ENCODE results near the gene CEP112.
"Not testable (repeated sequence)": the region's sequence is repeated elsewhere in the genome, so short reads cannot be mapped to it uniquely, and the experiment has no call there.

CEP112 gene

DNA sequence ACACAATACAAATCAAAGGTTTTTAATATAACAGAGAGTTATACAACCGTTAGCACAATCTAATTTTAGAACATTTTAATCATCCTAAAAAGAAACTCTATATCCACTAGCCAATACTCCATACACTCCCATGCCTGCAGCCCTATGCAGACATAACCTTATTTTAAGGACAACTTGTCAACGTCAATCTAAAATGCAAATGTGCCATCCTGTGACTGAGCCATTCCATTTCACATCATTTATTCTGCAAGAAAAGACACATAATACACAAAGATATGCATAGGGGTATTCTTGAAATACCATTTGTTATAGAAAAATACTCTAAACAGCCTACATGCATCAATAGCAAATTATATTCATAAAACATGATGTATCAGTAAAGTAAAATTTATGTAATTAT, 106.7 kb downstream of the CEP112 start:
- no peak for DNase-seq (ENCODE audit: low read depth in 2 of 2, low spot score in 1 of 2)

GRCh38 chr17:66080670-66081069, 111.3 kb downstream of the CEP112 start:
- not testable (repeated sequence) for DNase-seq (ENCODE audit: low read depth in 2 of 2, low spot score in 1 of 2)

DNA sequence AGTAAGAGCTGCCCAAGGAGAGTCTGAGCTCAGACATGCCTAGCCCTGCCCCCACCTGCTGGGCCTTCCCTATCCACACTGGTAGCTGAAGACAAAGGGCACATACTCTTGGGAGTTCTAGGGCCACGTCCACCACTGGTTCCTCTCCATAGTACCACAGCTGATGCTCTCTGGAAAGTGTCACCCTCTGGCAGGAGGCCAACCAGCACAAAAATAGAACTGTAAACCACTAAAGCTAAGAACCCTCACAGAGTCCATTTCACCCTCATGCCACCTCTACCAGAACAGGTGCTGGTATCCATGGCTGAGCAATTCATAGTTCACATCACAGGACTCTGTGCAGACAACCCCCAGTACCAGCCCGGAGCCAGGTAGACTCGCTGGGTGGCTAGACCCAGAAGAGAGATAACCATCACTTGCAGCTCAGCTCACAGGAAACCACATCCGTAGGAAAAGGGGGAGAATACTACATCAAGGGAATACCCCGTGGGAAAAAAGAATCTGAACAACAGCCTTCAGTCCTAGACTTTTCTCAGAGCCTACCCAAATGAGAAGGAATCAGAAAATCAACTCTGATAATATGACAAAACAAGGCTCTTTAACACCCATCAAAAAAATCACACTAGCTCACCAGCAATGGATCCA, 115.3 kb downstream of the CEP112 start:
- DNase-seq (ENCODE audit: low read depth in 2 of 2, low spot score in 1 of 2) = no peak

- DNase-seq (ENCODE audit: low read depth in 2 of 2, low spot score in 1 of 2) = no peak
Measured at GRCh38 chr17:66073384-66073783, 118.5 kb downstream of the CEP112 start.

DNA sequence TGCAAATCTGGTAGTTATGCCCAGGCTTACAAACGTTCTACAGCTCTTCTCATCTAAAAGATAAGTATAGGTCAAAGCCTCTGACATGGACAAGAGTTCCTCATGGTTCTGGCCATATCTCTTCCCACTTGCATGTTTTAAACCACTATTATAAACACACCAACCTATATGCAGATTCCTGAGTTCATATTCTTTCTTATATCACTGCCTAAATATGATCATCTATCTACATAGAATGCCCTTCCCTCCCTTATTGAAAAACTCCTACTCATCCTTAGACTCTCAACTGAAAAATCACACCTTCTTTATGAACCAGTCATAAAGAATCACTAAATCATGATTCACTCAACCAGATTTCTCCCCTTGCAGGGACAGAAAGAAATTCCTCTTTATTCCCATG, 128.2 kb downstream of the CEP112 start:
- no peak for DNase-seq (ENCODE audit: low read depth in 2 of 2, low spot score in 1 of 2)

DNA sequence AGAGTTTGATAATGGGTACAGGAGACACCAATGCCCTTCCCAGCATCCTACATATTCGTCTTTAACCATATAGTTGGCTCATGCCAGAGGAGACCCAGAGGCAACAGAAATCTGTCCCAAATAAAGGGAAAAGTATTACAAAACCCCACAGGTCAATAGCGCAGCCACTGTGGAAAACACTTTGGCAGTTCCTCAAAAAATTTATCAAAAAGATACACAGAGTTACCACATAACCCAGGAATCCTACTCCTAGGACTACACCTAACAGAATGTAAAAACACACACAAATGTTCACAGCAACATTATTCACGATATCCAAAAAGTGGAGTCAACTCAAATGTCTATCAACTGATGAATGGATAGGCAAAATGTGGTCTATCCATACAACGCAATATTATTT, 135.8 kb downstream of the CEP112 start:
- no peak for DNase-seq (ENCODE audit: low read depth in 2 of 2, low spot score in 1 of 2)

DNA sequence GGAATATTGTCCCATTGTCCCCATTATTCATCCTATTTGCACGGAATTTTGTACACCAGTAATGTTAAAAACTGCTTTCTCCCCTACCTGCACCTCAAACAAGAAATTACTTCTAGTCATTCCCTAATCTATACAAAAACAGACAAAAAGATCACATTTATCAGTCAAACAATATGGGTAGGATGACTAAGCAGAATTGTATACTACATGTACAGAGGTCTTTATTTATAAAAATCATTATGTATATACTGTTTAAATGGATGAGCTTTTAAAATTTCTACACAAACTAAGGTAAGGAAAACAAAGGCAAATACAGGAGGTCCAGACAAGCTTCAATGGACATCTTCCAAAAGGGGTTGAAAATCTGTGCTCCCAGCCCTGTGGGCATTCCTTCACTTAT, 137.7 kb downstream of the CEP112 start:
- DNase-seq (ENCODE audit: low read depth in 2 of 2, low spot score in 1 of 2) = no peak

GRCh38 chr17:66044083-66044482, 147.8 kb downstream of the CEP112 start:
- DNase-seq (ENCODE audit: low read depth in 2 of 2, low spot score in 1 of 2) = no peak

DNA sequence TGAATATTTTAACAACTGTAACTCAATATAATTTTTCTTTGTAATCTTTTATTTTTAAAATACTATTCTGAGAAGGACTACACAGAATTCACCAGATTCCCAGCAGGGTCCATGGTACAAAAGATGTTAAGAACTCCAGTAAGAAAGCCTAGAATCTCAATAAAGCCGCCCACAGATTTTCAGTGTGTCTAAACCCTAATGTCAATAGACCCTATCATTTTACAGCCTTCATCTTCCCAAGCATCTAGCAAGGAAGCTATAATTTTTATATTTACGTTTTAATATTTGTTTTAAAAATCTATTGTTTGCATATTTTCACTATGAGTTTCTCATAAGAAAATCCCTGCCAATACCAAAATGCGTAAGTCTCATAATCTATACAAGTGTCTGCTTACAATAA, 148.5 kb downstream of the CEP112 start:
- no peak for DNase-seq (ENCODE audit: low read depth in 2 of 2, low spot score in 1 of 2)

DNA sequence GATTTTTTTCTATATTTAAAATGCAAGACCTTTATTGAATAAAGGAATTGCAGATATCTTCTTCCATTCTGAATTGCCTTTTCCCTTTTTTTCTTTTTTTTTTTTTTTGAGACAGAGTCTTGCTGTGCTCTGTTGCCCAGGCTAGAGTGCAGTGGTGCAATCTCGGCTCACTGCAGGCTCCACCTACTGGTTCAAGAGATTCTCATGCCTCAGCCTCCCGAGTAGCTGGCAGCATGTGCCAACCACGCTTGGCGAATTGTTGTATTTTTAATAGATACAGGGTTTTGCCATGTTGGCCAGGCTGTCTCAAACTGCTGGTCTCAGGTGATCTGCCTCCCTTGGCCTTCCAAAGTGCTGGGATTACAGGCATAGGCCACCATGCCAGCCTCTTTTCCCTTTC, 151.5 kb downstream of the CEP112 start:
- no peak for DNase-seq (ENCODE audit: low read depth in 2 of 2, low spot score in 1 of 2)

- no peak for DNase-seq (ENCODE audit: low read depth in 2 of 2, low spot score in 1 of 2)
Measured at GRCh38 chr17:66038125-66038524, 153.8 kb downstream of the CEP112 start.

GRCh38 chr17:66037221-66037620, 154.7 kb downstream of the CEP112 start:
- no peak for DNase-seq (ENCODE audit: low read depth in 2 of 2, low spot score in 1 of 2)

GRCh38 chr17:66032082-66032712, 159.7 kb downstream of the CEP112 start:
- no peak for DNase-seq (ENCODE audit: low read depth in 2 of 2, low spot score in 1 of 2)

DNA sequence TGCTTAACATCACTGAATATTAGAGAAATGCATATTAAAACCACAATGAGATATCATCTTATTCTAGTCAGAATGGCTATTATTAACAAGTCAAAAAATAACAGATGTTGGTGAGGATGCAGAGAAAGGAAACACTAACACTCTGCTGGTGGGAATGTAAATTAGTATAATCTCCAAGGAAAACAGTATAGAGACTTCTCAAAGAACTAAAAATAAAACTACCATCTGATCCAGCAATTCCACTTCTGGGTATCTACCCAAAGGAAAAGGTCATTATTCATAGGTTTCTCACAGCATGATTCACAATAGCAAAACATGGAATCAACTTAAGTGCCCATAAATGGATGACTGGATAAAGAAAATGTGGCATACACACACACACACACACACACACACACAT, 166.4 kb downstream of the CEP112 start:
- no peak for DNase-seq (ENCODE audit: low read depth in 2 of 2, low spot score in 1 of 2)

DNA sequence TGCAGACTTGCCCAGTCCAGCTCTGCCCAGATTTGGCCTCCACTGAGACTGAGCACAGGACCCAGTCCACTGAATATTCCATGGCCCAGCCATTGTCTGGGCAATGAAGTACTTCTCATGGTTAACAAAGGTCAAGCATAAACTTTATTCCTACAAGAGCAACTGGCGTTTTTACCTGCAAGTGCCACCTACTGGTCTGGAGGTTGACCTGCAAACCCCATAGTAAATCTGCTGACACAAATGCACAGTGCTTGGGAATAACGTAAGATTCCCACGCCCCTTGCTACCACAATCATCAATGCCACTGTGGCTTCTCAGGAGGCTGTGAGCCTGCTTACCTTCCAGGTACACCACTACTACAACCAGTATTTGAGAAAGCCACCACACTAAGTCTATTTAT, 170.2 kb downstream of the CEP112 start:
- no peak for DNase-seq (ENCODE audit: low read depth in 2 of 2, low spot score in 1 of 2)

DNA sequence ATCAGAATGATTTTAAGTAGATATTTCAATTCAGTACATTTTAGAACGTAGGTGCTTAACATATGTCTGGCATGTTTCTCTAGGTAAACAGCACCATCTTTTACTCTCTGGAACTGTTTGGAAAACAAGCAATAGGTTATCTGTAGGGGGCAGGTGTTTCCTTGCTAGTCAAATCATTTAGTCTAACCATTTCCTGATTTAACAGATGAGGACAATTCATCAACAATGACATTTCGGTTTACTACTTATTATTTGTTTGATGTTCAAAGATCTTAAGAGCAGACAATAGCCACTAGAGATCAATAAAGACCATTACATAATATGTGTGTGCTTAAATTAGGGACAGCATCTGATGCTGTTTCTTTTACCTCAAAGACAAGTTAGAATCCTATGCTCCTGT, 173.1 kb downstream of the CEP112 start:
- no peak for DNase-seq (ENCODE audit: low read depth in 2 of 2, low spot score in 1 of 2)

GRCh38 chr17:66016231-66016630, 175.7 kb downstream of the CEP112 start:
- no peak for DNase-seq (ENCODE audit: low read depth in 2 of 2, low spot score in 1 of 2)

DNA sequence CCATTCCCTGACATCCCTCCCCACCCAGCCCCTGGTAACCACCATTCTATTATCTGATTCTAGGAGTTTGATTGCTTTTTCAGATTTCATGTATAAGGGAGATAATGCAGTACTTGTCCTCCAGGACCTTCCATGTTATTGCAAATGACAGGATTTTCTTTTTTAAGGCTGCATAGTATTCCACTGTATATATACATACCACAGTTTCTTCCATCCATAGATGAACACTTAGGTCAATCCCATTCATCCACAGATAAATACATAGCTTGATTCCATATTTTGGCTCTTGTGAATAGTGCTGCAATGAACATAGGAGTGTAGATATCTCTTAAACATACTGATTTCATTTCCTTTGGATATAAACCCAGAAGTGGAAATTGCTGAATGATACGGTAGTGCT, 183.3 kb downstream of the CEP112 start:
- no peak for DNase-seq (ENCODE audit: low read depth in 2 of 2, low spot score in 1 of 2)

GRCh38 chr17:66006654-66007053, 185.3 kb downstream of the CEP112 start:
- no peak for DNase-seq (ENCODE audit: low read depth in 2 of 2, low spot score in 1 of 2)

GRCh38 chr17:66002812-66003211, 189.1 kb downstream of the CEP112 start:
- DNase-seq (ENCODE audit: low read depth in 2 of 2, low spot score in 1 of 2) = no peak

GRCh38 chr17:66002063-66002585, 189.8 kb downstream of the CEP112 start:
- DNase-seq (ENCODE audit: low read depth in 2 of 2, low spot score in 1 of 2) = no peak

- no peak for DNase-seq (ENCODE audit: low read depth in 2 of 2, low spot score in 1 of 2)
Measured at GRCh38 chr17:66000216-66000615, 191.7 kb downstream of the CEP112 start.

DNA sequence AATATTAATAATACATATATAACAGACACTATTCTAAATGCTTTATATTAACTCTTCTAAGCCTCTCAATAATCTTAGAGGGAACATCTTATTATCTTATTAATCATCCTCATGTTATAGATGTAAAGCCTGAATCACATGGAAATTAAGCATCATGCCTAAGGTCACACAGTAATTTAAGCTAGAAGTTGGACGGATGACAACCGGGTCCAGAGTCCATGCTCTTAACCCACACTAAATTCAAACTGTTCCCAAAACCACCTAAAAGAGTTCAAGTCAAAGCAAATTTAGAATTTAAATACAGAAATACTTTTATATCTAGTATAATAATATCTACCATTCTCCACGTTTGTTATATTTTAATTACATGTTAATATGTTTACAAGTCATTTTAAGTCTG, 193.3 kb downstream of the CEP112 start:
- no peak for DNase-seq (ENCODE audit: low read depth in 2 of 2, low spot score in 1 of 2)
